MM.1S (cell line): ENCODE measurements around the gene CRB1.

Source experiments
- EZH2 ChIP-seq: fragments of 300-600 bp; sonication (generic); optimal IDR thresholded peaks from 2 replicates; pipeline ENCODE3; 2017; ENCODE audit warnings: low read depth, mild to moderate bottlenecking, antibody characterized with exemption, low read length, mixed read lengths
- EZH2phosphoT487 ChIP-seq: fragments of 300-600 bp; sonication (generic); IDR thresholded peaks from 2 replicates; pipeline ENCODE4 v1.6.1; 2018; ENCODE audit warnings: antibody characterized with exemption, low read length
- TF ChIP-seq, protein P1 (sequence below): fragments of 300-600 bp; sonication (generic); IDR thresholded peaks from 2 replicates; pipeline ENCODE4 v1.5.1; 2016; ENCODE audit warnings: antibody characterized with exemption, low read length, mixed read lengths

DNA sequence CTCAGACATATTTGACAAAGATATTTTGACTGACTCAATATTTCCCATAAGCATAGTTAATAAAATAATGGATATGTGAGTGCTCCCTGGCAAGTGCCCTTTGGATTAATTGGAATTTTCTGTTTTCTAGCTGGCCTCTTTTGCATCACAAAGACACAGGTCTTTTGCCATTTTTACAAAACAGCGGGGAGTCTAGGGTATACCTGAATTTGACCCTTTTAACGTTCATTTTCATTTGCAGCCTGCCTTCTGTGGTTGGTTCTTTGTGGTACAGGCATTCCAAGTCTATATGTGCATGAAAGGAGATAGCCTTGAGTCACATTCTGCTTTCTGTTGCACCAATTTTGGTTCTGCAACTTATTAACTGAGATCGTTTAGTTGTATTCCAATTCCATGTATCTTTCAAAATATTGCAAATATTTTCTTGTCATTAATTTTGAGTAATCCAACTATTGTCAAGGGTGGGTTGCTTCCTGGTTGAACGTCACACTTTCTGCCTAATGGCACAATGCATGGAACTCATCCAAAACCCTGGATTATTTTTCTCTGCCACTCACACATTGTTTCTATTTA is 171.7 kb downstream of the CRB1 start:
- TF ChIP-seq, protein P1, sequence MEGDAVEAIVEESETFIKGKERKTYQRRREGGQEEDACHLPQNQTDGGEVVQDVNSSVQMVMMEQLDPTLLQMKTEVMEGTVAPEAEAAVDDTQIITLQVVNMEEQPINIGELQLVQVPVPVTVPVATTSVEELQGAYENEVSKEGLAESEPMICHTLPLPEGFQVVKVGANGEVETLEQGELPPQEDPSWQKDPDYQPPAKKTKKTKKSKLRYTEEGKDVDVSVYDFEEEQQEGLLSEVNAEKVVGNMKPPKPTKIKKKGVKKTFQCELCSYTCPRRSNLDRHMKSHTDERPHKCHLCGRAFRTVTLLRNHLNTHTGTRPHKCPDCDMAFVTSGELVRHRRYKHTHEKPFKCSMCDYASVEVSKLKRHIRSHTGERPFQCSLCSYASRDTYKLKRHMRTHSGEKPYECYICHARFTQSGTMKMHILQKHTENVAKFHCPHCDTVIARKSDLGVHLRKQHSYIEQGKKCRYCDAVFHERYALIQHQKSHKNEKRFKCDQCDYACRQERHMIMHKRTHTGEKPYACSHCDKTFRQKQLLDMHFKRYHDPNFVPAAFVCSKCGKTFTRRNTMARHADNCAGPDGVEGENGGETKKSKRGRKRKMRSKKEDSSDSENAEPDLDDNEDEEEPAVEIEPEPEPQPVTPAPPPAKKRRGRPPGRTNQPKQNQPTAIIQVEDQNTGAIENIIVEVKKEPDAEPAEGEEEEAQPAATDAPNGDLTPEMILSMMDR = no peak
- TF ChIP-seq EZH2 = no peak
- TF ChIP-seq EZH2phosphoT487 = no peak
